ENCODE measurements around the gene ALX3.

The ALX3 gene

DNA sequence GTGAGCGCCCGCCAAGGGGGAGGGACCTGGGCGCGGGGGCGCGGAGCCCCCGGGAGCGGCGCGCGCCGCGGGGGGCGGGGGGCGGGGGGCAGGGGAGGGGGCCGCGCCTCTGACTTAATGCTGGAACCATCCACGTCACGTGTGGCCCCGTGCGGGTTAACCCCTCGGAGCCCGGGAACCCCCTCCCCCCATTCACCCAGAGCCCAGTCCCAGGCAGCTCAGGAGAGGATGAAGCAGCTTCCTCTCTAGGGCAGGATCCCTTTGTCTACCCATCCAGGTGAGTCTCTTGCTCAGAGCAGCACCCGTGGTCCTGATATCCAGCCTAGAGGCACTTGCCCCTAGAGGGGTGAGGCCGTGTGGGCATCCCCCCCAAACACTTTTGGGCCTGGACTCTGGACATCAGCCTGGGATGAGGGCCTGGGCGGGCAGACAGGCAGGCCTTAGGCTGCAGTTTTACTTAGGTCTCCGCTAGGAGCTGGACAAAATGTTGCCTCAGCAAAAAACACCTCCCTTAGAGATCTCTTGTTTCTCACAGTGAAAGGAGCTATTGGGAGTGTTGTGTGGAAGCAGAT is at the start of gene ALX3:
Gene ALX3, minus strand, starts transcription at position 2 of the 572 bp plus-strand sequence. CDS start 60 bp downstream, outside the sequence.
- DNase-seq (ENCODE audit: low read depth), result no peak

GRCh38 chr1:110119843-110120242 is 49.4 kb upstream of the ALX3 start:
- no peak for DNase-seq (ENCODE audit: low read depth)

DNA sequence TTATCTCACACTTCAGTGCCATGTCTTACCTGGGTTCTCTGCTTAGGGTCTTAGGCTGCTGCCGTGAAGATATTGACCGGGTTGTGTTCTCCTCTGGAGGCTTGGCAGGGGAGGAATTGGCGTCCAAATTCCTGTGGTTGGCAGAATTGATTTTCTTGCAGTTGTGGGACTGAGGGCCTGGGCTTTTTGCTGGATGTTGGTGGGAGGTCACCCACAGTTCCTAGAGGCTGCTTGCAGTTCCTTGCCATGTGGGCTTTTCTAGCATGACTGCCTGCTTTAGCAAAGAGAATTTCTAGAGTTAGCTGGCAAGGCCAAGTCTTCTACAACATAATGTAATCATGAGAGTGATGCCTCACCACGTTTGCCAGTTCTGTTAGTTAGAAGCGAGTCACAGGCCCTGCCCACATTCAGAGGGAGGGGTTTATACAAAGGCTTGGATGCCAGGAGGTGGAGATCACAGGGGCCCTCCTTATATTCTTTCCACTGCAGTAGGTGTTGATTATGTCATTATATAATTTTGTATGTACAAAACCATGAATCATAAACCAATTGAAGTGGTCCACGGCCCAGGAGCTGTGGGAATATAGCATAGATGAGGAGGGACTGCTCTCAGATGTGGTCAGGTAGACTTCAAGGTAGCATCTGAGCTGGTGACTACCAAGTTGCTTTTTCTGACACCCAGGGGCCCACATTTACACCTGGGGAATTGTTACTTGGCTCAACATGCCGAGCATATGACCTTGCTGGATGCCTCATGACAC is 48.3 kb upstream of the ALX3 start:
- DNase-seq (ENCODE audit: low read depth), result peak; percentile 14

DNA sequence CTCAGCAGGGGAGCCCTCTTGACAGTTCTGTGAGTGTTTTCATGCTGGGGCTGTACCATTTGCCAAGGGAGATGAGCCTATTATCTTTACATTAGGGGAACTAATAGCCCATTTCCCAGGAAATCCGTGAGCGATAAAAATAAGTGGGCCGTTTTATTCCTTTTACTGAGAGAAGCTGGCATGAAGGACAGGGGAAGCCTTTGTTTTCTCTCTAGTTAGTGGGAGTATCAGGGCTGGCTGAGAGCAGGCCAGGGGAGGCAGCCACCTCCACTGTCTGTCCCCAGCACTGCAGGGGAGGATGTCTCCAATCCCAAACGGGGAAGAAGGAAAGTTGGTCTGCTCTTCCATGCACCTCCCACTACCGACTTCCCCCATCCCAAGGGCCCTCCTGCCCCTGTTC is 44.3 kb upstream of the ALX3 start:
- DNase-seq (ENCODE audit: low read depth), result no peak

- DNase-seq (ENCODE audit: low read depth), result no peak
These were observed 43.7 kb upstream of the ALX3 start for GRCh38 chr1:110114173-110114572.

- no peak for DNase-seq (ENCODE audit: low read depth)
These were observed 43.1 kb upstream of the ALX3 start for GRCh38 chr1:110113551-110113950.

DNA sequence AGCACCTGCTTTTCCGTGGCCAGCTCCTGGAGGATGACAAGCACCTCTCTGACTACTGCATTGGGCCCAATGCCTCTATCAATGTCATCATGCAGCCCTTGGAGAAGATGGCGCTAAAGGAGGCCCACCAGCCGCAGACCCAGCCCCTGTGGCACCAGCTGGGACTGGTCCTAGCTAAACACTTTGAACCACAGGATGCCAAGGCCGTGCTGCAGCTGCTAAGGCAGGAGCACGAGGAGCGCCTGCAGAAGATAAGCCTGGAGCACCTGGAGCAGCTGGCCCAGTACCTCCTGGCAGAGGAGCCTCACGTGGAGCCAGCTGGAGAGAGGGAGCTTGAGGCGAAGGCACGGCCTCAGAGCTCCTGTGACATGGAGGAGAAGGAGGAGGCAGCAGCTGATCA is 42.2 kb upstream of the ALX3 start:
- no peak for DNase-seq (ENCODE audit: low read depth)

DNA sequence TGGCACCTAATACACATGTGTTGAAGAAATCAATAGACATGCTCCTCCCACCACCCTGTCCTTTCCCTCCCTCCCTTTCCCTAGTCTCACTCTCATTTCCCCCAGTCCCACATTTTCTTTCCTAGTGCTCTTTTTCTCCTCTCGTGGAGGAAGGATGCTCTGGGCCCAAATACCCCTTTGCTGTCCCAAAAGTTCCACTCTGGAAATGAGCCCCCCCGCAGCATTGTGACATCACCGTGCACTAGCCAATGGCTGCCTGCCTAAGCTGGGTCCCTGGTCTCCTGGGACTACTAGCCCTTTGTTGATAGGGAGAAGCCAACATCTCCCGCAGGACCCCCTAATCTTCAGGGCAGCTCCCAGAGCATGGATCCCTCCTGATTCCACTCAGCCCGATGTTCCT is 41.7 kb upstream of the ALX3 start, which contains the start of gene UBL4B:
Gene UBL4B, plus strand, starts transcription at position 301 of the 400 bp plus-strand sequence. Its CDS starts 92 bp downstream, at position 393.
- no peak for DNase-seq (ENCODE audit: low read depth)

GRCh38 chr1:110111081-110111480 is 40.6 kb upstream of the ALX3 start:
- DNase-seq (ENCODE audit: low read depth), result no peak

DNA sequence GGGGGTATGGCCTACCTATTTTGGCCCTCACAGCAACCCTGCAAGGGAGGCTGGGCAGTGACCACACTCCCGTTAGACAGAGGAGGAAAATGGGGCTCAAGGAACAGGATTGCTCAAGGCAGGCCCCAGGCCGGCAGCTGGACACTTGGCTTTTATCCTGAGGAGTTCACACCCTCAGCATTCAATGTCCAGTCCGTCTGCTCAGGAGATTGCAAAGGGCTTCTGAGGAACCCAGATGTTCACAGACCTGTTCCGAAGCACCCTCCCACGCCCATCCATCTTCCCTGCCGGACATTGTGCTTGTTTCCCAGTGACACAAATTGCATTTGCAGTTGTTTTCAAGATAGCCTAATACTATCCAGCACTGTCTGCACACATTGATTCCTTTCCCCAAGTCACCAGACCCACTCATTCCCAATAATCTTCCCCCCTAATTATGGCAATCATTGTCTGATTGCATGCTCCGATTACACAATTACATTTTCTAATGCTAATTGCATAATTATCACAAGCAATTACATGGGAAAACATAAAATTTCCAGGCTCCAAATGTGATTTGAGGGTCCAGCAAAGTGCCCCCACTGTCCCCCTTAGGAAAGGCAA is 37.5 kb upstream of the ALX3 start:
- no peak for DNase-seq (ENCODE audit: low read depth)

- DNase-seq (ENCODE audit: low read depth), result peak; percentile 54
These were observed 35.8 kb upstream of the ALX3 start for GRCh38 chr1:110106013-110106941.

- no peak for DNase-seq (ENCODE audit: low read depth)
These were observed 31.6 kb upstream of the ALX3 start for GRCh38 chr1:110102081-110102480.

- no peak for DNase-seq (ENCODE audit: low read depth)
These were observed 29.9 kb upstream of the ALX3 start for GRCh38 chr1:110100335-110100734.

DNA sequence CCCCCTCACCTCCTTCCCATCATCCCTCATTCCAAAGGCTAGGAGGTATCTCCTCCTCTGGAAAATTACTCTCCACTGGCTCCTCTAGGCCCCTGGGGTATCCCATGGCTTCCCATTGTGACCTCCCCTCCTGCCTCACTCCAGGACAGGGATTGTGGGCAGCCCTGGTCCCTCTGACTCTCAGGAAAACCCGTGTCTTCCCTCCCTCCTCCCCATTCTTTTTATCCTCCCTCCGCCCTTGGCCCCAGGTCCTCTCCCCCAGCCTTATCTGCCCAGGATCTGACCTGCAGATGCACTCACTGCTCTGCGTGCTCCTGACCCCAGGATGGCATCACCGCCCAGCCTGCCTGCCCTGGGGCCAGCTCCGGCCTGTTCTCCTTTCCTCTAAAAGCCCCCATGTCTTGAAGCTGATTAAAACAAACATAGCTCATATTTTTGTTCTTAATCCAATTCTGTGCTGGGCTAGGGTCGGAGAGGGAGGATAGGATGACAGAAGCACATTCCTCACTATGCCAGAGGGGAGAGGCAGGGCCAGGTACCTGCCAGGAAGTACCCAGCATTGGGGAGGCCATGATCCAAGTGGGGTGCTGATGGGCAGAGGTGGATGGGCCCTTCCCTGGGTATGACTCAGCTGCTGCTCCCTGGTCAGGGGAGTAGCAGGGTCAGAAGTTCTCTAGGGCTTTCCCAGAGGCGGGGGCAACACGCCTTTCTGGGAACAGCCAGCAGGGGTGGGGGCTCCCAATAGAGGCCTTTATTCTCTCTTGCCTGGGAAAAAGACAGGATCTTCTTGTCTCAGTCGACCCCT is 28.0 kb upstream of the ALX3 start:
- no peak for DNase-seq (ENCODE audit: low read depth)

GRCh38 chr1:110097507-110098221 is 27.2 kb upstream of the ALX3 start:
- DNase-seq (ENCODE audit: low read depth), result no peak

- no peak for DNase-seq (ENCODE audit: low read depth)
These were observed 24.6 kb upstream of the ALX3 start for GRCh38 chr1:110094931-110095654.

DNA sequence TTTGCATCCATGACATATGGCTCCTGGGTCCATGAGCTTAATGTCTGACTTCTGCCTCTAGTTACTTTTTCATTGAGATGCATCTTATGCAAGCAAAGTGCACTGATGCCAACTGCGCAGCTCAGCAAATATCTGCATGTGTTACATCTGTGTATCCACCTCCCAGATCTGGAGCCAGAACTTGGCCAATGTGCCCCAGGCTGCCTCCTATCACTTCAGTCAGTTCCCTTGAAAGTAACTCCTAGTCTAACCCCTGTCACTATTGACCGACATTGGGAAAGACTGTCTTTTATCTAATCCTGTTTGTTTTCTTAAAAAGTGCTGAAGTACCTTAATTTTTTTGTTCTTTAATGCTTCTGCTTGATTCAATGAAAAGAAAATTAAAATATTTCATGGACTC is 22.5 kb upstream of the ALX3 start:
- DNase-seq (ENCODE audit: low read depth), result no peak

DNA sequence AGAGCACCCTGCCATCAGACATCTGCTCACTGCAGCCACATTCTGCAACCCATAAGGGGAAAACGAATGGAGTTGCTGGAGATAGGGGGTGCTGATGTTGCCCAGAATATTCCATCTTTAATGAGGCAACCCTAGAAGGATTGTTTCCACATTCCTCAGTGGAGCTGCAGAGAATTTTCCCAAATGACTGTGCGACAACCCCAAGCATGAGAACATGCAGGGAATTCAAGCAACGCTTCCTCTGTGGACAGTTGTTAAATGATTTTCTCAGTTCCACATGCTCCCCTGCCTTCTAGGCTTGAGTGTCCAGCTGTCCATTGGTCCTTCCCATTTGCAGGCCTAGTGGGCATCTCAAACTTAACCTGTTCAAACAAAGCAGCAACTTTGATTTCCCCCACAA is 21.3 kb upstream of the ALX3 start:
- DNase-seq (ENCODE audit: low read depth), result no peak

GRCh38 chr1:110091381-110091780 is 20.9 kb upstream of the ALX3 start:
- DNase-seq (ENCODE audit: low read depth), result no peak
